HG02571 (cell line): ENCODE results near the gene LHX5.

Experiments
- ATAC-seq: cut with Tn5 transposase; IDR thresholded peaks from one replicate; pipeline ENCODE4 v1.9.1; 2021; ENCODE audit warnings: mild to moderate bottlenecking, moderate library complexity; ENCODE audit not compliant: unreplicated experiment

The LHX5 gene

GRCh38 chr12:113478351-113479011 lies 6.8 kb upstream of the LHX5 start:
- ATAC-seq: no peak

GRCh38 chr12:113477842-113478215 lies 6.2 kb upstream of the LHX5 start:
- no peak for ATAC-seq

GRCh38 chr12:113477171-113477841 lies 5.6 kb upstream of the LHX5 start:
- ATAC-seq: no peak

- no peak for ATAC-seq
These were observed 4.7 kb upstream of the LHX5 start for GRCh38 chr12:113476176-113476986.

- ATAC-seq: no peak
These were observed 3.9 kb upstream of the LHX5 start for GRCh38 chr12:113475451-113476175.

- no peak for ATAC-seq
These were observed 3.2 kb upstream of the LHX5 start for GRCh38 chr12:113474635-113475436.

- no peak for ATAC-seq
These were observed 2.3 kb upstream of the LHX5 start for GRCh38 chr12:113473942-113474341.

GRCh38 chr12:113473400-113473799 lies 1.7 kb upstream of the LHX5 start:
- ATAC-seq: no peak

- ATAC-seq: no peak
These were observed 785 bp upstream of the LHX5 start for GRCh38 chr12:113472191-113473121.

- ATAC-seq: no peak
These were observed 626 bp downstream of the LHX5 start for GRCh38 chr12:113470871-113471618.

- no peak for ATAC-seq
These were observed 1.5 kb downstream of the LHX5 start for GRCh38 chr12:113469949-113470743.

- no peak for ATAC-seq
These were observed 2.3 kb downstream of the LHX5 start for GRCh38 chr12:113469224-113469948.

- ATAC-seq: no peak
These were observed 3.1 kb downstream of the LHX5 start for GRCh38 chr12:113468365-113469223.

GRCh38 chr12:113467502-113468364 lies 3.9 kb downstream of the LHX5 start:
- ATAC-seq: no peak

- no peak for ATAC-seq
These were observed 4.5 kb downstream of the LHX5 start for GRCh38 chr12:113467142-113467501.
